ENCODE measurements around the gene SCPEP1.
"Not testable (repeated sequence)": the region's sequence is repeated elsewhere in the genome, so short reads cannot be mapped to it uniquely, and the experiment has no call there.

Gene SCPEP1

GRCh38 chr17:56977673-56978395 is at the start of gene SCPEP1:
SCPEP1 (plus strand) TSS chr17:56978131; CDS start chr17:56978160, 29 bp downstream.
- DNase-seq: peak; percentile 79

- no peak for DNase-seq
Measured at GRCh38 chr17:56928586-56928985, 49.3 kb upstream of the SCPEP1 start.

- DNase-seq: peak; percentile 24
Measured at GRCh38 chr17:56929362-56929969, 48.5 kb upstream of the SCPEP1 start.

- DNase-seq: no peak
Measured at GRCh38 chr17:56930739-56931337, 47.1 kb upstream of the SCPEP1 start.

GRCh38 chr17:56933151-56933745 is 44.7 kb upstream of the SCPEP1 start:
- DNase-seq: no peak

- no peak for DNase-seq
Measured at GRCh38 chr17:56933868-56934267, 44.1 kb upstream of the SCPEP1 start.

GRCh38 chr17:56934280-56934679 is 43.7 kb upstream of the SCPEP1 start:
- no peak for DNase-seq

- no peak for DNase-seq
Measured at GRCh38 chr17:56935461-56935860, 42.5 kb upstream of the SCPEP1 start.

- DNase-seq: no peak
Measured at GRCh38 chr17:56936697-56937322, 41.1 kb upstream of the SCPEP1 start.

GRCh38 chr17:56937687-56938086 is 40.2 kb upstream of the SCPEP1 start:
- no peak for DNase-seq

GRCh38 chr17:56938206-56938605 is 39.7 kb upstream of the SCPEP1 start:
- not testable (repeated sequence) for DNase-seq

GRCh38 chr17:56939869-56940484 is 38.0 kb upstream of the SCPEP1 start:
- DNase-seq: peak; percentile 64

GRCh38 chr17:56943505-56944125 is 34.3 kb upstream of the SCPEP1 start:
- no peak for DNase-seq

- no peak for DNase-seq
Measured at GRCh38 chr17:56945938-56946505, 31.9 kb upstream of the SCPEP1 start.

GRCh38 chr17:56947741-56948140 is 30.2 kb upstream of the SCPEP1 start:
- no peak for DNase-seq

GRCh38 chr17:56948491-56948890 is 29.4 kb upstream of the SCPEP1 start:
- DNase-seq: no peak

- DNase-seq: no peak
Measured at GRCh38 chr17:56949595-56949994, 28.3 kb upstream of the SCPEP1 start.

GRCh38 chr17:56956992-56957391 is 20.9 kb upstream of the SCPEP1 start:
- DNase-seq: no peak

GRCh38 chr17:56960596-56961538 is 17.1 kb upstream of the SCPEP1 start, which contains the start of gene COIL:
COIL (minus strand) TSS chr17:56961050; CDS start chr17:56961019, 31 bp downstream.
- peak; percentile 90 for DNase-seq

GRCh38 chr17:56965241-56965640 is 12.7 kb upstream of the SCPEP1 start:
- not testable (repeated sequence) for DNase-seq

GRCh38 chr17:56965681-56966080 is 12.2 kb upstream of the SCPEP1 start:
- not testable (repeated sequence) for DNase-seq

All from fibroblast of skin of right biceps (primary cell).